Type B pancreatic cell (in vitro differentiated cells): ENCODE measurements around the gene SPART. TPM values are rescaled to one million over a fixed set of nuclear protein-coding genes. Genes with fewer than 3 reads are reported as not detected.

Experiments used
- DNase-seq: peaks from one replicate; pipeline ENCODE4 v3.0.0; 2021; ENCODE audit warnings: mixed read lengths; ENCODE audit not compliant: unreplicated experiment; ENCODE audit errors: extremely low spot score
- H3K27ac Mint-ChIP-seq: 2 replicates; pipeline ENCODE4 v1.8.0; 2021; ENCODE audit warnings: mild to moderate bottlenecking, mixed read lengths
- H3K27me3 Mint-ChIP-seq: 2 replicates; pipeline ENCODE4 v1.8.0; 2021; ENCODE audit warnings: mixed read lengths
- H3K36me3 Mint-ChIP-seq: 2 replicates; pipeline ENCODE4 v1.8.0; 2021; ENCODE audit warnings: mixed read lengths
- H3K4me1 Mint-ChIP-seq: one replicate; pipeline ENCODE4 v1.8.0; 2021; ENCODE audit warnings: mixed read lengths; ENCODE audit not compliant: unreplicated experiment
- H3K4me3 Mint-ChIP-seq: 2 replicates; pipeline ENCODE4 v1.8.0; 2021; ENCODE audit warnings: mild to moderate bottlenecking, mixed read lengths
- H3K9me3 Mint-ChIP-seq: 2 replicates; pipeline ENCODE4 v1.8.0; 2021; ENCODE audit warnings: mixed read lengths
- total RNA-seq: library from RNA; stranded (reverse); gene quantifications from 2 replicates; pipeline ENCODE4 v1.2.1, GENCODE V29; 2021; ENCODE audit warnings: low replicate concordance
- TF ChIP-seq, protein P1 (sequence below): fragments of 200-600 bp; sonication (generic); conservative IDR thresholded peaks from 2 replicates; pipeline ENCODE4 v1.5.0; 2021; ENCODE audit warnings: antibody characterized with exemption, mild to moderate bottlenecking

Gene SPART
- total RNA-seq, 1 donor from 2014 or later = 67.6 TPM

DNA sequence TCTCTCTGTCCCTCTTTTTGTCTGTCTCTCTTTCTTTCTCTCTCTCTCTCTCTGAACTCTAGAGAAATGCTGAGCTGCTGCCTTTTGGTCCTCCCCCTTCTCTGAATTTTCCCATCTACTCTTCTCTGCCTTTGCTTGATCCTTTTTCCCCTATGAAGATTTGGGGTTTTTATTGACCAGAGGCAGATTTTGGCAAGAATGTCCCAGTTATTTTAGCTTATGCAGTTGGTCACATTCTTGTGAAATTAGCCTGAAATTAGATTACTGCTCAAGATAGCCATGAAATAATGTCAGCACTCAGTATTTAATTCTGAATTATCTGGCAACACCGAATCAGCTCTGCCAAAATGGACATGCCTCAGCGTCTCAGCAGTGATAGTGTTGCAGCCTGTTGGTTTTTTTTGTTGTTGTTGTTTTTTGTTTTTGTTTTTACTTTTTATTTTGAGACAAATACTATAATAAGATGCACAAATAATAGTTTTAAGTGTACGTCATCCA, 17.2 kb upstream of the SPART start:
- peaks cover 3% of the 10 kb centered on the region for H3K36me3 Mint-ChIP-seq
- no peaks in the 10 kb centered on the region for H3K9me3 Mint-ChIP-seq
- peaks cover under 1% of the 10 kb centered on the region for H3K4me1 Mint-ChIP-seq
- H3K27ac Mint-ChIP-seq = no peak overlapping the region
- TF ChIP-seq, protein P1, sequence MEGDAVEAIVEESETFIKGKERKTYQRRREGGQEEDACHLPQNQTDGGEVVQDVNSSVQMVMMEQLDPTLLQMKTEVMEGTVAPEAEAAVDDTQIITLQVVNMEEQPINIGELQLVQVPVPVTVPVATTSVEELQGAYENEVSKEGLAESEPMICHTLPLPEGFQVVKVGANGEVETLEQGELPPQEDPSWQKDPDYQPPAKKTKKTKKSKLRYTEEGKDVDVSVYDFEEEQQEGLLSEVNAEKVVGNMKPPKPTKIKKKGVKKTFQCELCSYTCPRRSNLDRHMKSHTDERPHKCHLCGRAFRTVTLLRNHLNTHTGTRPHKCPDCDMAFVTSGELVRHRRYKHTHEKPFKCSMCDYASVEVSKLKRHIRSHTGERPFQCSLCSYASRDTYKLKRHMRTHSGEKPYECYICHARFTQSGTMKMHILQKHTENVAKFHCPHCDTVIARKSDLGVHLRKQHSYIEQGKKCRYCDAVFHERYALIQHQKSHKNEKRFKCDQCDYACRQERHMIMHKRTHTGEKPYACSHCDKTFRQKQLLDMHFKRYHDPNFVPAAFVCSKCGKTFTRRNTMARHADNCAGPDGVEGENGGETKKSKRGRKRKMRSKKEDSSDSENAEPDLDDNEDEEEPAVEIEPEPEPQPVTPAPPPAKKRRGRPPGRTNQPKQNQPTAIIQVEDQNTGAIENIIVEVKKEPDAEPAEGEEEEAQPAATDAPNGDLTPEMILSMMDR = no peak
- H3K27me3 Mint-ChIP-seq = no peaks in the 10 kb centered on the region
- no peak for DNase-seq
- no peak overlapping the region for H3K4me3 Mint-ChIP-seq

DNA sequence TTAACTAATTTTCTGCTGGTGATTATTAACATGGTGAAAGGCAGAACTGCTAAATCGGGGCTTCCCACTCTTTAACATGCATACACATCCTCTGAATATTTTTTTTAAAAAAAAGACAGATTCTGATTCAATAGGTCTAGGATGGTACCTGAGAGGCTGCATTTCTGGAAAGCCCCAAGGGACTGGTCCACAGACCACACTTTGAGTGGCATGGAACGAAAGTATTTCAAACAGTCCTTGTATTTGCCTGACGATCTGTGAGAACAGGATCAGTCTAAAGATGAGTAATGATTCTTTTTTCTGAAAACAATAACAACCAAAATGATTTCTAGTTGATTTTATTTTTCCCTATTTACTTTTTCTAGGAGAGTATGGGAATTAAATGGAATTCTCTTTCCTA, 16.7 kb upstream of the SPART start:
- H3K9me3 Mint-ChIP-seq = no peaks in the 10 kb centered on the region

DNA sequence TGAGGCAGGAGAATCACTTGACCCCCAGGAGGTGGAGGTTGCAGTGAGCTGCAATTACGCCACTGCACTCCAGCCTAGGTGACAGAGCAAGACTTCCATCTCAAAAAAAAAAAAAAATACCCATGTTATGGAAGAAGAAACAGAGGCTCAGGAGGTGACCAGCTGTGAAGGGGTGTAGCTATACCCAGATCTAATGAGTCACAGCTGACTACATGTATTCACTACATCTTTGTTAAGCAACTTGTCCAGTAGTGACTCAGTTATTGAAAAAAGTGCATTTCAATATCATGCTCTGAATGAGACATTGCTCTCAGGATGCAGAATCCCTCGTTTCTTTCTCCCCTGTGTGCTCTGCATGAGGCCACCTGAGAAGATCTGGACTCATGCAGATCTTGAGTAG, 16.1 kb upstream of the SPART start:
- Mint-ChIP-seq H3K4me3 (no peak overlapping the region), H3K27me3 (no peaks in the 10 kb centered on the region), H3K36me3 (peaks cover 3% of the 10 kb centered on the region), H3K4me1 (peaks cover 5% of the 10 kb centered on the region), H3K27ac (no peak overlapping the region), H3K9me3 (no peaks in the 10 kb centered on the region)
- TF ChIP-seq, protein P1 = no peak
- no peak for DNase-seq

More for the DNA sequence above, 16.7 kb upstream of the SPART start:
- Mint-ChIP-seq H3K27me3 (no peaks in the 10 kb centered on the region), H3K27ac (no peak overlapping the region), H3K36me3 (peaks cover 3% of the 10 kb centered on the region), H3K4me1 (peaks cover 5% of the 10 kb centered on the region), H3K4me3 (no peak overlapping the region)
- DNase-seq = no peak
- TF ChIP-seq, protein P1 = no peak

DNA sequence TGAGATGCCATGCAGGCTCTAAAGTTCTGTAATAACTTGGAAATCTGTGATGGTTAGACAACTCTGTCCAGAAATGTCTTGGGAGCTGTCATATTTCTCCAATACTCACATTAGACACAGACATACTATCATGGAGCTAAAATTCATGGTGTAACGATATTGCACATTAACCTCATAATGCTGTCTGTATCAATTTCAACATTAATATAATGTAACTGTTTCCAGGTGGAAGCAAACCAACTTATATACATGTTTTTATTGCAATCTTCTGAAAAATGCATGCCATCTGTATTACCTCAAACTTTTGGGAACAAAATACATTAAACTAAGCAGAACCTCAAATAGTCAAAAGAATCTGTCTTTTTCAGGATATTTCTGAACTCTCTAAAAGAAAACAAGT, 14.7 kb upstream of the SPART start:
- peaks cover 5% of the 10 kb centered on the region for H3K4me1 Mint-ChIP-seq
- H3K36me3 Mint-ChIP-seq = no peaks in the 10 kb centered on the region
- TF ChIP-seq, protein P1 = no peak
- no peak overlapping the region for H3K4me3 Mint-ChIP-seq
- no peak overlapping the region for H3K27ac Mint-ChIP-seq
- H3K9me3 Mint-ChIP-seq = no peaks in the 10 kb centered on the region
- DNase-seq = no peak
- H3K27me3 Mint-ChIP-seq = no peaks in the 10 kb centered on the region

DNA sequence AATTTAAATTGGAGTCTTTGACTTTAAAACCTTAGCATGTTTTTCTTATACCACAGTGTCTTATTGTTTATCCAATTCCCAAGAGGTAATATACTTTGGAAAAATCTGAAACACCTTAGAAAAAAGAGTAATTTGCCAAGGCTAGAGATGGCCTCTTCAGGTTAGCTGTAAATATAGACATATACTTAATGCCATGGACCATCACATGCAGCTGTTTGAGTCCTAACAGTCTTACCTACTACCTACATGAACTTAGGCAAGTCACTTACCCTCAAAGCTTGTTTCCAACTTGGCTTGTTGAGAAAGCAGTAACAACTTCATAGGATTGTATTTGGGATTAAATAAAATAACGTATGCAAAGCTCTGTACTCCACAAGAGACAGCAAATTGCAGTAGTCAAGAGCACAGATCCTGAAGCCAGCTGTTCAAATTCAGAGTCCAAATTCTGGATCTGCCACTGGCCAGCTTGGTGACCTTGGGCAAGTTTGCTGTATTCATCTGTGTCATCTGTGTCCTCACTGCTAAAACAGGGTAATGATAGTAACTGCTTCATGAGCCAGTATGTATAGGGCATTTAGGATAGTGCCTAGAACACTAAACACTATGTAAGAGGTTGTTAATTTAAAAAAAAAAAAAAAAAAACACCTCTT, 13.2 kb upstream of the SPART start:
- Mint-ChIP-seq H3K4me3 (no peak overlapping the region), H3K27me3 (no peaks in the 10 kb centered on the region), H3K4me1 (peaks cover 5% of the 10 kb centered on the region), H3K9me3 (no peaks in the 10 kb centered on the region), H3K27ac (no peak overlapping the region), H3K36me3 (no peaks in the 10 kb centered on the region)
- DNase-seq = no peak
- TF ChIP-seq, protein P1 = no peak
